SK-N-SH (cell line): Measurements from ENCODE around the gene C15orf61. TPM values are rescaled to one million over a fixed set of nuclear protein-coding genes. Genes with fewer than 3 reads are reported as not detected.

Experiments used
- CTCF ChIA-PET: fragments of 300-600, 350-600 bp; formaldehyde crosslinking; extraction: SDS; loops from one replicate; lab custom pipeline; 2021; lab: Yijun Ruan, JAX
- POLR2A ChIA-PET: fragments of 350-600 bp; sonication (Branson Sonifier 250); formaldehyde crosslinking; extraction: SDS; loops from one replicate; lab custom pipeline; 2020; ENCODE audit warnings: antibody characterized with exemption, inconsistent platforms; lab: Yijun Ruan, JAX
- DNase-seq: peaks from one replicate; pipeline ENCODE4 v3.0.0; 2012
- H2AFZ ChIP-seq: fragments of 200-600 bp; sonication (generic); 2 replicates; pipeline ENCODE4 v1.8.1; 2016; ENCODE audit warnings: antibody characterized with exemption, mild to moderate bottlenecking, low read depth
- H3F3A ChIP-seq: fragments of 200-600 bp; sonication (generic); replicated peaks from 2 replicates; pipeline ENCODE3; 2016; ENCODE audit warnings: antibody characterized with exemption, mild to moderate bottlenecking; ENCODE audit not compliant: insufficient read depth
- H3K27ac ChIP-seq, 2 experiments: fragments of 200-500 bp in 1 of 2; fragments of 200-600 bp in 1 of 2; sonication (Bioruptor generic) in 1 of 2; sonication (generic), shearing (Covaris generic) in 1 of 2; 2 replicates each; pipeline versions ENCODE4 v1.5.1 to v1.6.1; 2014 to 2016; ENCODE audit warnings: low read depth in 2 of 2, inconsistent platforms in 1 of 2, low read length in 1 of 2, mild to moderate bottlenecking in 1 of 2, mixed read lengths in 1 of 2
- H3K27me3 ChIP-seq: fragments of 200-600 bp; sonication (generic), shearing (Covaris generic); 2 replicates; pipeline ENCODE4 v1.6.1; 2016; ENCODE audit warnings: mixed run types; ENCODE audit not compliant: insufficient read depth
- H3K36me3 ChIP-seq, 2 experiments: fragments of 200-500 bp in 1 of 2; fragments of 200-600 bp in 1 of 2; sonication (Bioruptor generic) in 1 of 2; sonication (generic) in 1 of 2; replicated peaks in 1 of 2; 2 replicates each; pipeline versions ENCODE3 to v1.5.1; 2014 to 2016; ENCODE audit warnings: low read length in 1 of 2, mild to moderate bottlenecking in 1 of 2; ENCODE audit not compliant: insufficient read depth in 2 of 2, control insufficient read depth in 1 of 2
- H3K4me1 ChIP-seq, 2 experiments: fragments of 200-500 bp in 1 of 2; fragments of 200-600 bp in 1 of 2; sonication (Bioruptor generic) in 1 of 2; sonication (generic), shearing (Covaris generic) in 1 of 2; 2 replicates each; pipeline versions ENCODE4 v1.5.1 to v1.6.1; 2014 to 2016; ENCODE audit warnings: low read depth in 1 of 2, low read length in 1 of 2, mixed run types in 1 of 2; ENCODE audit not compliant: insufficient read depth in 2 of 2, control insufficient read depth in 1 of 2
- H3K4me2 ChIP-seq: fragments of 200-600 bp; sonication (generic), shearing (Covaris generic); 2 replicates; pipeline ENCODE4 v1.6.1; 2017; ENCODE audit warnings: mixed run types
- H3K4me3 ChIP-seq, 2 experiments: fragments of 200-500 bp in 1 of 2; fragments of 200-600 bp in 1 of 2; sonication (Bioruptor generic) in 1 of 2; sonication (generic), shearing (Covaris generic) in 1 of 2; 2 replicates each; pipeline versions ENCODE4 v1.5.1 to v1.8.1; 2014 to 2016; ENCODE audit warnings: low read depth in 2 of 2, inconsistent platforms in 1 of 2, low read length in 1 of 2, mild to moderate bottlenecking in 1 of 2, mixed read lengths in 1 of 2, moderate library complexity in 1 of 2
- H3K79me2 ChIP-seq: fragments of 200-600 bp; sonication (generic); 2 replicates; pipeline ENCODE4 v1.8.1; 2017; ENCODE audit warnings: mild to moderate bottlenecking; ENCODE audit not compliant: insufficient read depth
- H3K9ac ChIP-seq: fragments of 200-600 bp; sonication (generic); 2 replicates; pipeline ENCODE4 v1.6.1; 2017; ENCODE audit warnings: mixed run types
- H3K9me2 ChIP-seq: fragments of 200-600 bp; sonication (generic); 2 replicates; pipeline ENCODE4 v1.6.1; 2017; ENCODE audit warnings: mixed run types
- H3K9me3 ChIP-seq: fragments of 200-600 bp; sonication (generic); 2 replicates; pipeline ENCODE4 v1.6.1; 2017; ENCODE audit warnings: mixed run types, mild to moderate bottlenecking, moderate library complexity
- H4K20me1 ChIP-seq: fragments of 200-600 bp; sonication (generic); 2 replicates; pipeline ENCODE4 v1.6.1; 2017; ENCODE audit warnings: mild to moderate bottlenecking, mixed run types; ENCODE audit not compliant: insufficient read depth
- ELF1 ChIP-seq: IDR thresholded peaks from 2 replicates; pipeline ENCODE4 v1.4.0; 2012
- FOSL2 ChIP-seq: IDR thresholded peaks from 2 replicates; pipeline ENCODE4 v1.4.0; 2012; ENCODE audit warnings: low read depth, mild to moderate bottlenecking, moderate library complexity, borderline replicate concordance
- FOXM1 ChIP-seq: IDR thresholded peaks from 2 replicates; pipeline ENCODE4 v1.4.0; 2012; ENCODE audit warnings: low read depth, mild to moderate bottlenecking
- IRF3 ChIP-seq: fragments of 150-350 bp; IDR thresholded peaks from 2 replicates; pipeline ENCODE4 v1.6.1; 2016; ENCODE audit warnings: mild to moderate bottlenecking, low read depth, low read length
- NRF1 ChIP-seq: IDR thresholded peaks from 2 replicates; pipeline ENCODE4 v1.6.1; 2012; ENCODE audit warnings: low read depth, mild to moderate bottlenecking, low read length
- REST ChIP-seq: IDR thresholded peaks from 2 replicates; pipeline ENCODE4 v1.6.1; 2012; ENCODE audit warnings: mild to moderate bottlenecking, low read depth, low read length, moderate library complexity
- RFX5 ChIP-seq: IDR thresholded peaks from 2 replicates; pipeline ENCODE4 v1.6.1; 2012; ENCODE audit warnings: mild to moderate bottlenecking, improper control_type of control experiment, low read length
- SMC3 ChIP-seq: IDR thresholded peaks from 2 replicates; pipeline ENCODE4 v1.6.1; 2012; ENCODE audit warnings: low read depth, low read length, improper control_type of control experiment
- TCF12 ChIP-seq: IDR thresholded peaks from 2 replicates; pipeline ENCODE4 v1.4.0; 2012
- TEAD4 ChIP-seq: IDR thresholded peaks from 2 replicates; pipeline ENCODE4 v1.4.0; 2012; ENCODE audit warnings: mild to moderate bottlenecking, borderline replicate concordance; ENCODE audit not compliant: insufficient read depth
- YY1 ChIP-seq: IDR thresholded peaks from 2 replicates; pipeline ENCODE4 v1.4.0; 2012; ENCODE audit warnings: low read depth, mild to moderate bottlenecking
- WGBS: methylation state at CpG from one replicate; pipeline ENCODE4 v1.1.6; 2017; ENCODE audit warnings: low lambda C conversion rate; 5-methylcytosine and 5-hydroxymethylcytosine counted together
- polyA plus RNA-seq, 3 experiments: library from polyadenylated mRNA; depleted of rRNA; stranded (reverse); fragments of >200 nt; gene quantifications; 2 replicates each; pipeline ENCODE4 v1.2.3, GENCODE V29; 2012
- TF ChIP-seq, protein P1 (sequence below): IDR thresholded peaks from 2 replicates; pipeline ENCODE4 v1.4.0; 2012; ENCODE audit warnings: low read depth, borderline replicate concordance

Gene C15orf61
- polyA plus RNA-seq, 1 of the 3 experiments (the other 2 are of a cell fraction): 4.0 TPM

GRCh38 chr15:67558502-67558901 is 37.6 kb downstream of the C15orf61 start:
- peak overlapping the region in 1 of 2 experiments; percentile 89; a peak in 2 of 4 replicates for H3K27ac ChIP-seq
- CTCF ChIA-PET: interaction anchor here (0.6 to 2.1 kb wide), 4 partner anchors 9 to 102 kb away, joined by 3 to 6 read pairs (median 4); no protein-coding TSS in a partner anchor
- H4K20me1 ChIP-seq: no peaks in the 10 kb centered on the region
- H2AFZ ChIP-seq: no peak overlapping the region
- no peak overlapping the region for H3K9ac ChIP-seq
- no peaks in the 10 kb centered on the region; the same call in 1 of the 2 replicates for H3K79me2 ChIP-seq
- WGBS: 90% methylated on average over 4 of the region's 4 CpGs
- no peaks in the 10 kb centered on the region for H3K9me2 ChIP-seq
- no peak for DNase-seq
- H3K4me1 ChIP-seq: peaks cover 3 to 13% of the 10 kb centered on the region in 2 experiments; a peak in 3 of 4 replicates
- H3K4me3 ChIP-seq: no peak overlapping the region
- H3K4me2 ChIP-seq: no peak overlapping the region
- H3F3A ChIP-seq: peaks cover 6% of the 10 kb centered on the region
- H3K36me3 ChIP-seq: peaks cover 37 to 46% of the 10 kb centered on the region in 2 experiments
- no peak for TF ChIP-seq YY1
- TF ChIP-seq FOXM1: no peak
- no peak for TF ChIP-seq IRF3
- TF ChIP-seq RFX5: no peak
- no peak for TF ChIP-seq ELF1
- no peak for TF ChIP-seq SMC3
- TF ChIP-seq, protein P1, sequence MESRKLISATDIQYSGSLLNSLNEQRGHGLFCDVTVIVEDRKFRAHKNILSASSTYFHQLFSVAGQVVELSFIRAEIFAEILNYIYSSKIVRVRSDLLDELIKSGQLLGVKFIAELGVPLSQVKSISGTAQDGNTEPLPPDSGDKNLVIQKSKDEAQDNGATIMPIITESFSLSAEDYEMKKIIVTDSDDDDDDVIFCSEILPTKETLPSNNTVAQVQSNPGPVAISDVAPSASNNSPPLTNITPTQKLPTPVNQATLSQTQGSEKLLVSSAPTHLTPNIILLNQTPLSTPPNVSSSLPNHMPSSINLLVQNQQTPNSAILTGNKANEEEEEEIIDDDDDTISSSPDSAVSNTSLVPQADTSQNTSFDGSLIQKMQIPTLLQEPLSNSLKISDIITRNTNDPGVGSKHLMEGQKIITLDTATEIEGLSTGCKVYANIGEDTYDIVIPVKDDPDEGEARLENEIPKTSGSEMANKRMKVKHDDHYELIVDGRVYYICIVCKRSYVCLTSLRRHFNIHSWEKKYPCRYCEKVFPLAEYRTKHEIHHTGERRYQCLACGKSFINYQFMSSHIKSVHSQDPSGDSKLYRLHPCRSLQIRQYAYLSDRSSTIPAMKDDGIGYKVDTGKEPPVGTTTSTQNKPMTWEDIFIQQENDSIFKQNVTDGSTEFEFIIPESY: no peak
- no peak for TF ChIP-seq NRF1
- no peak for TF ChIP-seq TEAD4
- TF ChIP-seq REST: no peak
- TF ChIP-seq TCF12: no peak
- TF ChIP-seq FOSL2: no peak
- TF ChIP-seq, all 33 proteins: peak for 0
- H3K9me3 ChIP-seq: peaks cover 7% of the 10 kb centered on the region; the same call in 1 of the 2 replicates
- POLR2A ChIA-PET: no interaction called here
- H3K27me3 ChIP-seq: no peaks in the 10 kb centered on the region
